GM21825 (cell line): ENCODE measurements around the gene SFRP5.

Experiments
- ATAC-seq: cut with Tn5 transposase; IDR thresholded peaks from one replicate; pipeline ENCODE4 v1.9.1; 2021; ENCODE audit warnings: mild to moderate bottlenecking, moderate library complexity; ENCODE audit not compliant: unreplicated experiment

The SFRP5 gene

DNA sequence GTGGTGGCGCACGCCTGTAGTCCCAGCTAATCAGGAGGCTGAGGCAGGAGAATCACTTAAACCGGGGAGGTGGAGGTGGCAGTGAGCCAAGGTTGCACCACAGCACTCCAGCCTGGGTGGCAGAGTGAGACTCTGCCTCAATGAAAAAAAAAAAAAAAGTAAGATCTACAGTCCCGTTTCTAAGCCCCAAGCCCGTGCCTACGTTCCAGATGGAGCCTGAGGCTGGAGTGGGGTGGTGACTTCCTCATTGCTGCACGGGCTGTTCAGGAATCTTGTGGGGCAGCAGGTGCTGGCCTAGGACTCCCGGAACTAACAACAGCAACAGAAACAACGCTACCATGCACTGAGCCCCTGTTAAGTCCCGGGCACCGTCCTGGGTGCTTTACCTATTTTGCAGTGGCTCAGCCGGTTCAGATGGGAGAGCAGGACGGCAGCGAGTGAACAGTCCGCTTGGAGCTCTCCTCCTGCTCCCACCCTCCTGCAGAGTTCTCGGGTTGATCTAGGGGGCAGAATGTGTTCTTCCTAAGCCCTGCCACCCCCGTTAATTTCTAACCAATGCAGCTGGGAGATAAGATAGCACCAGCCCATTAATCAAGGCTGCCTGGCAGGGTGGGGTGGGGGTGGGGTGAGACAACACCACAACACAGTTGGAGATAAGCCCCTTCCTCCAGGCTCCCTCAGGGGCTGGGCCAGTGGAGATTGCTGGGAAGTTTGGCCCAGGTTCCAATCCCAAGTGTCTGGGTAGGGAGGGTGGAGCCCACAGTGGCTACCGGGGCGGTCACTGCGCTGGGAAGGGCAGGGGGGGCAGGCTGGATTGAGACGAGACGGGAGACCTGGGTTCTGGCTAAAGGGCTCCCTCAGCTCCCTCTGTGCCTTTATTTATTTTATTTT lies 17.0 kb upstream of the SFRP5 start:
- ATAC-seq = no peak

DNA sequence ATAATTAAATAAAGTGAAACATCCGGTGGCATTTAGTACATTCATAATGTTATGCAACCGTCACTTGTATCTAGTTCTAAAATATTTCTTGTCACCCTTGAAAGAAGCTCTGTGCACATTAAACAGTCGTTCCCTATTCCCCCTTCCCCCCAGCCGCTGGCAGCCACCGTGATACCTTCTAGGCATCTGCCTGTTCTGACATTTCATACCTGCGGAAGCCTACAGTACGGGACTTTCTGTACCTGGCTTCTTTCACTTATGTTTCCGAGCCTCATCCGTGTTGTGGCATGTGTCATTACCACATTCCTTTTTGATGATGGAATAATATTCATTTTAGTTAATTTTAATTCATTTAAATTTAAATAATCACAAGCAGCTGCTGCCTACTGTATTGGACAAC lies 13.9 kb upstream of the SFRP5 start:
- ATAC-seq = no peak

DNA sequence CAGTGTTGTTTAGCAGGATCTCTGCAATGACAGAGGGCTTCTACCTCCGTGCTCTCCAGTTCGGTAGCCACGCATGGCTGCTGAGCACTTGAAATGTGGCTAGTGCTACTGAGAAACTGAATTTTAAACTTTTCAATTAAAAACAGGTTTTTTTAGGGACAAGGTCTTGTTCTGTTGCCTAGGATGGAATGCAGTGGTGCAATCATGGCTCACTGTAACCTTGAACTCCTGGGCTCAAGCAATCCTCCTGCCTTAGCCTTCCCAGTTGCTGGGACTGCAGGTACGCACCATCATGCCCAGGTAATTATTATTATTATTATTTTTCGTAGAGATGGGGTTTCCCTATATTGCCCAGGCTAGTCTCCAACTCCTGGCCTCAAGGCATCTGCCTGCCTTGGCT lies 13.4 kb upstream of the SFRP5 start:
- no peak for ATAC-seq

DNA sequence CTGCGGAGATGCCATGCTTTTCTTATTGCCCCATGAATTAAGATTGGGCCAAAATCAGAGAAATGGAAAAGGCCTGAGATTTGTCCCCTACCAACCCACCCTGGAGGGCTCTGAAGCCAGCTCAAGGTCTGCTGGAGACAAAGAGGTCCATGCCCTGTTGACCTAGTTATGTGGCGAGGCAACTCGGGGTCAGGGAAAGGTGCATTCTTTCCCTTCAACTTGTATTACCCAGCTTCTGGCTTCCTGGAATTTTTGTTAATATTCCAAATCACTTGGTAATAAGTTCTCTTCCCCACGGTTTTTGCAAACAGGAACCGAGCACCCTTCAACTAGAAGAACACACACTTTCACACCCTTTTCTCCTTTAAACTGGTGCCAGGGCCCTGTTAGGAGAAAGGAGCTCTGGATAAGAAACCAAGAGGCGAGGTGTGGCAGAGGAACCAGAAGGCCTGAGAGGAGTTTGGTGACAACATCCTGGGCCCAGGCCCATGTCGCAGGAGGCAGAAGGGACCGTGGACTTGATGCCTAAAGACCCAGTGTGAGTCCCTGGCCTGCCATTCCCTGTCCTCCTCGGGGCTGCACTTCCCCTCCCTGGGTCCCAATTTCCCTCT lies 12.5 kb upstream of the SFRP5 start:
- ATAC-seq = no peak

DNA sequence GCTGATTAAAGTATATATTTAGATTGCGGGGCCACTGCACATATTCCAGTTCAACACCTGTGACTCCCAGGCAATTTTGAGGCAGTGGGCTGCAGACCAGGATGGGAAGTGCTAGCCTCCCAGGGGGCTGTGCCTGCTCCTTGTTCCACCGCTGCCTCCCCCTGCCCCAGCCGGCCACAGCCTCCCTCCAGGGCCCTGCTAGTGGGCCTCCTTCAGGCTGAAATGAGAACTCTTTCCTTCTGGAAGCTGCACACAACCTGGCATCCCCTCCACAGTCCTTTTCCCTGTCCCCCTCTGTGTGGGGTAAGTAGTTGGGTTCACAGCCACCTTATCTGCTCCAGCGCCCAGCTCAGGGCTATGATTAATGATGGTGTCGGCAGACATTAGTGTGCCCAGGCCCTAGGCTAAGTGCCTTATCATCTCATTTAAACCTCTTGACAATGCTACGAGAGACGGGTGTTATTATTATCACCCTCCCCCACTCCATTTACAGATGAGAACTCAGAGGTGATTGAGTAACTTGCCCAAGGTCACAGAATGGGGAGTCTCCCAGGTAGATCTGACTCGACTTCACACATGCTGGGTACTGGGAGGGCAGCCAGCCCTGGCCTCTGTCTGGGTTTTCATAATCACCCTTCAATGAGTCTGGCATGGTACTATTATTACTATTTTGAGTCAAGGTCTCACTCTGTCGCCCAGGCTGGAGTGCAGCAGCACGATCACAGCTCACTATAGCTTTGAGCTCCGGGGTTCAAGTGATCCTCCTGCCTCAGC lies 10.8 kb upstream of the SFRP5 start:
- no peak for ATAC-seq

DNA sequence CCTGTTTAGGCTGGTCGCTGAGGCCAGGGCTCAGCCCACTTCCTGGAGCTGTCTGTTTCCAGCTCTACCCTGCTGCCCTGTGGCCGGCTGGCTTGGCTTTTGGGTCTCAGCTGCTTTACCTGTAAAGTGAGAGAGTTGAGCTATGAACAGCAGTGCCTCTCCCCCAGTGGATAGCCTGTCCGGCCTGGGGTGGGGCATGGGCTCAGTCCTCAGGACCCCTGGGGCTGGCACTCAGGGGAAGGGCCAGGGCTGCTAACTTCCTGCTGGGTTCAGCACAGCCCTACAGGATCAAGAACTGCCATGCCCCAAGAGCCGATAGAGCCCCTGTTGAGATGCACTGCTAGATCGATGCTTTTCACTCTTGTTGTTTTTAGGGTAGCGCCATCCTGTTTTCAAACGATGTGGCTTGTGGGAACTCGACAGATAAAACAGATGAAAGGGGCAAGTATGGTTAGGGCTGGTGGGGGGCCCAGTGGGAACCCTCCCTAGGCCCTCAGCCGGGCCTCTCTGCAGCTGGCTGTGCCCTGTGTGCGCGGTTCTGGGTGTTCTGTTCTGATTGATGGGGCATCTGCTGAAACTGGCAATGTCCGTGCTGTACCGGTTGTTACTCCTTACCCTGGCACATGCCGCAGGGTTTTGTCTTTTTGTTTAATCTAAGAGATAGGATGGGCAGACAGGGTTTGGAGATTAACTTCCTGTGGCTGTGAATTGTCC lies 10.0 kb upstream of the SFRP5 start:
- no peak for ATAC-seq

DNA sequence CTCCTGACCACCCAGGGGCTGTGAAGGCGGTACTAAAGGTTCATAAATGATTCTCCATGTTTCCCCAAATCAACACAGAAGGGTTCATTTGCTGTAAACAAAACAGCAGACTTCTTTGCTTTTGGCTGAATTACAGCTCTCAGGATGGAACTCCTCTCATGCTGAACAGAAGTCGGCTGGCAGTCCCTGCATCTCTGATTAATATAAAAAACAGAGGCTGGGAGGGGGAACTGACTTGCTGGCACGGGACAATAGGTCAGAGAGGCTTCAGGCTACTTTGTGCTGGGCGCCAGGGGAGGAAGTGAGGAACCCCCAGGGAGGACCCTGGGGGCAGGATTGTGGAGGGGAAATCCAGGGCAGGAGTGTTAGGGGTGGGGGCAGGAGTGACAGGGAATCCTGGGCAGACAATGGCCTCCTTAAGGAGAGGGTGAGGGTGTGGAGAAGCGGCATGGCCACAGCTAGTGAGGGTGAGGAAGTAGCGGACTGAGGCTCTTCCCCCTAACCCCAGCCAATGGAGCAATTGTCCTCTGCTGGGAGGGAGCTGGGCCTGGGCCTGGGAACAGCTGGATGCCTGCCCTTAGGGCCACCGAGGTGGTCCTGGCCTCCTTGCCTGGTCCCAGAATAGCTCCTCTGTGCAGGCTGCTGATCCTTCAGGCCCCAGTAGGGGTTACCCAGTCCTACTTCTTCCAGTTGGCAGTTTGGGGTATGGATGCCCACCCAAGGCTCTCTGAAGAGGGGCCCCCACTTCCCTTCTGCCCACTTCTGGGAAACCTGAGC lies 9.2 kb upstream of the SFRP5 start:
- ATAC-seq = no peak

DNA sequence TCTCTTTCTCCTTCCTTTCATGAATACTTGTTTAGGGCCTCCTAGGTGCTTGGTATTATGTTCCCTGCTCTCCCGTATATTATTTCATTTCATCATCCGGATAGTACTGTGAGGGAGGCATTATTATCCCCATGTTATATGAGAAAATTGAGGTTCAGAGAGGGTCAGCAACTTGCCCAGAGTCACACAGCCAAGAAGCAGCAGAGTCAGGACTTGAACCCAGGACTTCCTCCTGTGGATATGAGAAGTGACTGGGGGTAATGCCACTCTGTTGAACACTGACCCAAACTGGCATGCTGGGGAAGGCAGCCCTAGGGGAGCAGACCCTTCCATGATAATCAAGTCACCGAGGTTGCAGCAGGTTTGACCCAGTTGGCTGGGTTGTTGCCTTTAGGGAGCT lies 8.2 kb upstream of the SFRP5 start:
- ATAC-seq = no peak

DNA sequence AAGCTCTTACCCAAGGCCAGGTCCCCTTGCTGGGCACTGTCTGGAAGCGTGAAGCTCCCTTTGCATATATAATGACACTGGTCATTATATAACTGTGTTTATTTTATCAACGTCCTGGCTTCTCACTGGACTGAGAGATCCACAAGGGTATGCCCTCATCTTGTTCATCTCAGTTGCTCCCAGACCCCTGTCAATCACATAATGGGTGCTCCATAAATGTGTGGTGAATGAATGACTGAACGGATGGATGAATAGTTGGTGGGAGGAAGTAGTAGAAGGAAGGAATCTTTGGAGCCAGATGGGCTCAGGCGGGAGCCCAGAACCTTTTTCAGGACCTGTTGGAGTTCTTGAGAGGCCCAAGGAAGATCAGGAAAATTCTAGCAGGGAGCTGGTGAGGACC lies 7.7 kb upstream of the SFRP5 start:
- ATAC-seq = no peak

DNA sequence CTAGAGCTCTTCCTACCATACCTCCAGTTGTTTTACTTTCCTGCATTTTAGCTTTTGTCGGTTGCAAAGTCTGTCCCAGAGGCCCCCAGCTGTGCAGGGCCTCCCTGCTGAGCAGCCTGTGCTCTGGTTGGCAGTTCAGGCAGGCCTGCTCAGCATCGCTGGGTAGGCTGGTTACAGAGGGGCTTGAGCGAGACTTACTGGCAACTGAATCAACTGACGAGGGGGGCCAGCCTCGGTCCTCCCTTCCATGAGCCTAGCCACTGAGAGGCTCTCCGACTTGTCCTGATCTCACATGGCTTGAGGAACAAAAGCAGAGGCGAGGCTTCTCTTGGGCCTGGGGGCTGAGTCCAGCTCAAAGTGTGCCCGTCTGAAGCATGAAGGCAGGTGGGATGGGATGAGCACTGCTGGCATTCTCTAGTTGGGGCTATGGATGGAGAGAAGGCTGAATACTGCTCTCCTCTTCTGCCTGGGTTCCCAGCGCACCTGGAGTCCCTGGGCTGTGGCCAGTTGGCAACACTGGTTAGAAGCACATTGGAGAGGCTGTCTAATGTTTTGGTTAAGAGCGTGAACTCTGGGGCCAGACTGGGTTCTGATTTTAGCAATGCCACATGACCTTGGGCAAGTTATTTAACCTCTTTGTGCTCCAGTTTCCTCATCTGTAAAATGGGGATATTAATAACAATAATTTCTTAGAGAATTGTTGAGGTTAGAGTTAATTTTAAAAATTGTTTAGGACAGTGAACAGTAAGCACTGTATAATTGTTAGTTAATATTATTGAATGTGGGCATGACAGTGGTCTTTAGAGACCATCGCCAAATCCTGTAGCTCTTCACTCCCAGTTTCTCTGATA lies 6.9 kb upstream of the SFRP5 start:
- no peak for ATAC-seq

DNA sequence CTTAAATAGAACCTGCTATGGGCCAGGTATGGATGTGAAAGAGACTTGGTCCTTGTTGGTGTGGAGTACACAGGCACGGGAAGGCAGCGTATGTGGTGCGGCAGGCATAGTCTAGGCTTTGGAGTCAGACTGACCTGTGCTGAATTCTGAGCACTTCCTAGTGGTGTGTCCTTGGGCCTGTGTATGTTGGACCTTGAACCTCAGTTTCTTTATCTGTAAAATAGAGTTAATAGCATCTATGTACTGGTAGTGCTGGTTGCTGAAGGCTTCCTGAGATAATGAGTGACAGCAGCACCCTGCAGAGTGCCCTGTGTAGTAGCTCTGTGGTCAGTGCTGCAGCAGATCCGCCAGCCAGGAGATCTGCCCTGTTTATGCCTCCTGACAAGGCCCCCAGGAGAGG lies 5.3 kb upstream of the SFRP5 start:
- ATAC-seq = no peak

DNA sequence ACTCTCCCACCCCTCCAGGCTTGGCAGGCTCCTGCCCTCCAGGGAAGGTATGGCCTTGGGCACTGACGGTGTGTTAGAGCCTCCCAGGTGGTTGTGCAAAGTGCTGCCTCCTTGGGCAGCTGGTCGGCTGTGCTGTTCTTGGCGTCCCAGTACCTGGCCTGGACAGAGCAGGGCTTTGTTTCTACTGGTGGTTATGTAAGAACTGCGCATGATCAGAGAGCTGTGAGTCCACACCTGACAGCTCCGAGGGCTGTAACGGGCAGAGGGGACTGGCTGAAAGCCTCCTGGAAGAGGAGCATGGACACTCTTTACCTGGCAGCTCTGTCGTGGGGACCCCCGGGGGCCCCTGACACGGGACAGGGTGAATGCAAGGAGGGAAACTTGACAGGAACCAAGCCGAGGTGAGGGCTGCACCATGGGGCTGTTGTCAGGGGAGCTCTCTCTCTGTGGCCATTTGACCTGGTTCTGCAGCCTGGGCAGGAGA lies 3.1 kb upstream of the SFRP5 start:
- ATAC-seq = no peak

DNA sequence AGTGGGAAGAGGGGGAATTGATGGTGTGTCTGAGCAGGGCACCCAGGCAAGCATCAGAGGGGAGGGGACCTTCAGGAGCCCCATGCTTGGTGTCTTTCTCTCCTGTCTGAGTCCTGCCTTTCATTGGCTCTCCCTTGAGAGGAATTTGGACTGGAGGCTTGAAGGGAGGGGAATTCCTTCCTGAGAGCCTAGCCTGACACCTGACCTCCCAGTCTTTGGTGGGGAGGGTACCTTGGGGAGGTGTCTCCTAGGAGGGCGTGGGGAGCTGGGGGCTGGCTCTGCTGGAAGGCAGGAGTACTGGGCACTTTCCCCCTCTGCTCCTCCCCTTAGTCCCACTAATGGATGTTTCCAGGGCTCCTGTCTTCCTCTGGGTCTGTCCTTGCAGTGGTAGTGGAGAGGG lies 1.3 kb upstream of the SFRP5 start:
- no peak for ATAC-seq

DNA sequence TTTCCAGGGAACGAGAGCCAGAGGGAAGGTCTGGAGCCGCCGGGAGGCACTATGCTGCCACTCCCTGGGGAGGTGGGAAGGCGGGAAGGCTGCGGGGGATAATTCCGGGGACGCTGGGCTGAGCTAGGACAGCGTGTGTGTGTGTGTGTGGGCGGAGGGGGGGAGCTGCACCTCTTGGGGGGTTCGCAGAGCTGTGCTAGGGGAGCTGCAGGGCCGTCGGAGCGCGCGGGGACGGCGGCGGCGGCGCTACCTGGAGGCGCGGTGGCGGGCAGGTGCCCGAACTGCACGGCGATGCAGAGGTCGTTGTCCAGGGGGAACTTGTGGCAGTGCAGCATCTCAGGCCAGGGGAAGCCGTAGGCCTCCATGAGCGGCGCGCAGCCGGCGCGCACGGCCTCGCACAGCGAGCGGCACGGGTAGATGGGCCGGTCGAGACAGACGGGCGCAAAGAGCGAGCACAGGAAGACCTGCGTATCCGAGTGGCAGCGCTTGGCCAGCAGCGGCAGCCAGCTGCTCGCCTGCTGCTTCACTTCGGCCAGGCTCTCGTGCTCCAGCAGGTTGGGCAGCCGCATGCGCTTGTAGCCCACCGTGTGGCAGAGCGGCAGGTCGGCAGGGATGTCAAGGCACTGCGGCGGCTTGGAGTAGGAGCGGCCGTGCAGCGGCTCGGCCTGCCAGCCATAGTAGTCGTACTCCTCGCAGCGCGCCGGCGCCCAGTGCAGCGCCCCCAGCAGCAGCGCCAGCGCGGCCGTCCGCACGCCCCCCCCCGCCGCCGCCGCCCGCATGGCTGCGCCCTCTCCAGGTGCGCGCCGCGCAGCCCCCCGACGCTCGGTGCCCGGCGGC lies 526 bp downstream of the SFRP5 start:
- no peak for ATAC-seq

DNA sequence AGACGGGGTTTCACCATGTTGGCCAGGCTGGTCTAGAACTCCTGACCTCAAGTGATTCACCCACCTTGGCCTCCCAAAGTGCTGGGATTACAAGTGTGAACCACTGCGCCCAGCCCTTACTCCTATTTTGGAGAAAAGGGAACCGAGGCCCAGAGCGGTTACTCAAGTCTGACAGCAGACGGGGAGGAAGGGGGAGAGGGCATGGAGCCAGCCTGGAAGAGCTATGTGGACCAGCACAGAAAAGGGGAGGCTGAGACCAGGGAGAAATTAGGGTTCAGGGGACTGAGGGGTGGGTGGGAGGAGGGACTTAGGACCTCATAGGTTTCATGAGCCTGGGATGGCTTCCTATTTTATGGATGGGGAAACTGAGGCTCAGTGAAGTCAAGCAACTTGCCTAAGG lies 1.5 kb downstream of the SFRP5 start:
- no peak for ATAC-seq

DNA sequence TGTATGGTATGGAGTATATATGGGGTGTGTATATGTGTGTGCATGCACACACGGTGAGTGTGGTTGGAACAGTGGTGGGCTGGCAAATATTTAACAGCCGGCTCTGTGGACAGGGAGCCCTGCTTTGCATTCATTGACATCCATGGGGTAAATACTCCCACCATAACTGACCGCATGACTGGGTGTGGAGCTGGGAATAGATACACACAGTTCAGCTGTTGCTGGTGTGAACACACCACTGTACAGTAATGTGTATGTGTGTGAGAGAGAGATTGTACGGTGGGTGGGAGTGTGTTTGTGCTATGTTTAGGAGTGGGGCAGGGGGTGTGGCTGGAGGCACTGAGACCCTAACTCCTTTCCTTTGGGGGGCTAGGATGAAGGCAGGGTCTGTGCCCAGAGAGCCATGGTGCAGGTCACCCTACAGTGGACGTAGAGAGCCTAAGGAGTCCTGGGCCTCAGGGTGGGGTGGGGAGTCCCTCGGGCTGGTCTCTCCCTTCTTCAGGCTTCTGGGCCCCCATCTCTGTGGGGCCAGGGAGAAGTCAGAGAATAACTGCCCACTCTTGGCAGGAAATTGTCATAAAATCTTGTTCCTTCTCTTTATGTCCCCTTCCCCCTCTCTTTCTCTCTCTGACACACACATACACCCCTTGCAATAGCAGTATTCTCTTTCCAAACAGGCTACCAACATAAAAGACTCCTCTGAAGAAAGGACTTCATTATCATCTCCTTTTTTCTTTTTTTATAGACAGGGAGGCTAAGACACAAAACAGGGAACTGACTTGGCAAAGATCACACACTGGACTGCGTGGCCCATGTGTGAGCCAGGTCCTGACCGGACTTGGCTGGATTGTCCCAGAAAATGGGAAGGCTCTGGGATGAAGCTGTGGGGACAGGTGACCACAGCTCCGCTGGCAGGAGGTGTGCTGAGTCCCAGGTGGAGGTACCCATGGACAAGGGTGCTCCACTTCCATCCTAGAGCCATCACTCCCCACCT lies 3.2 kb downstream of the SFRP5 start:
- no peak for ATAC-seq
